NK-92 (cell line): ENCODE data around the gene ZBTB16.

Experiments used
- DNase-seq: peaks from one replicate; lab custom pipeline; 2025; ENCODE audit not compliant: unreplicated experiment; lab: John Stamatoyannopoulos, UW

Gene ZBTB16

DNA sequence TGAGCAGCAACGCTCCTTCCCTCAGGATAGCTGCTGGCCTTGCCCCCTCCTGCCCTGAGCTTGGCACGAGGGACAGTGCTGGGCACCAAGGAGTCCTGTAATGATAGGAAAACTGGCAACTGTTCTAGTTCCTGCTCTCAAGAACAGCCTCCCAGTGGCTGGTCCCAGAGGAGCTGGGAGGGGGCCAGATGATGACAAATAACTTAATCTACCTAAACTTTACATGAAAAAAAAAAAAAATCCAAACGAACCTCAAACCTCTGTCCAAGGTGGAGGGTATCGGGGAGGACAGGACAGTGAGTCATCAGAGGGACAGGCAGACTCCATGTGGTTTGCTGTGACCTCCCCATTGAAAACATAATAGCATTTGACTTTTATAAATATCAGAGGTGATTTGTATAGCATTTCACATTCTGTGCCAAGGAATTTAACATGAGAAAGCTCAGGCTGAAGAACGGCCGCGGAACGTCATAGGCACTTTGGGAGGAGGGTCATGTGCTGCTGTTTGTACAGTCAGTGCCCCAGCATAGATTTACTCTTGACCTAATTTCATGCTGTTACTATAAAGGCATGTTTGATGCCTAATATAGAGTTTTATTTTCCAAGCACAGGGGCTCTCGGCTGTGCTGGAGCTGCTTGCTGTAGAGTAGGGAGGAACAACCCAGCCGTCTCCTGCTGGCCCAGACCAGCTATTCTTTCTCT is 138.4 kb downstream of the ZBTB16 start:
- DNase-seq: no peak

DNA sequence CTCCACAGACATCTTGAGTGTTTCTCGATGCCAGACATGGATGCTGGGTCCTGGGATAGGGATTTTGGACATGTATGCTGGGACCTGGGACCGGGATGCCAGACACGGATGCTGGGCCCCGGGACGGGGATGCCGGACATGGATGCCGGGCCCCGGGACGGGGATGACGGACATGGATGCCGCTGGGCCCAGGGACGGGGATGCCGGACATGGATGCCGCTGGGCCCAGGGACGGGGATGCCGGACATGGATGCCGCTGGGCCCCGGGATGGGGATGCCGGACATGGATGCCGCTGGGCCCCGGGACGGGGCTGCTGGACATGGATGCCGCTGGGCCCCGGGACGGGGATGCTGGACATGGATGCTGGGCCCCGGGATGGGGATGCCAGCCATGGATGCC is 139.5 kb downstream of the ZBTB16 start:
- DNase-seq: no peak

DNA sequence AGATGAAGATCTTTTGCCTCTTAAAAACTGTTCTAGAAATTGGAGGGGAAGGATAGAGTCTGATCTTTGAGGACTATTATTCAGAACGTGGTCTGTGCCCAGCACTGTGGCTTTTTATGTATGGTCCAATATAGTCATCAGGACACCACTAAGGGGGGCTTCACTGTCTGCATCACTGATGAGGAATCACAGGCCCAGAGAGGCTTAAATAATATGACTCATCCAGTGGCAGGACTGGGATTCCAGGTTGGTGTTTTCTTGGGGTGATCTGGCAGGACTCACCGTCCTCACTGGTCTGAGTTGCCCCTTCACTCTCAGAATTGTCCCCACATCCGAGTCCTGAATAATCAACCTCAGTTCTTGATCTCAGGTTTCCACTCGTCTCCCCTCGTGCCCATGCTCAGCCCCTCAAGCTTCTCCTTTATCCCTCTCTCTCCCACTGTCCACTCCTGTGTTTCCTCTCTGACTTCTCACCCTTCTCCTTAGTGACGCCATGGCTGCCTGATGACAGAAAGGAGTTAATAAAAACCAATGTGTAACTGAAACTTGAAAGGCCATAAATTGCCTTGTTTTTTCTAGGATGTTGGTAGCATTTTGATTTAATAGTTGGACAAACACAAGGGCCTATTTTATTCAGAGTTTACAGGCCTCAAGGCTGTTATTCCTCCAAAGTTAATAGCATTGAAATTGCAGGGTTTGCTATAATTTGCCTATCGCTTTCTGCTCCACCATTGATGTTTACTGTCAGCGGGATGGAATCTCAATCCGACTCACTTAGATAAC is 141.0 kb downstream of the ZBTB16 start:
- DNase-seq: no peak

DNA sequence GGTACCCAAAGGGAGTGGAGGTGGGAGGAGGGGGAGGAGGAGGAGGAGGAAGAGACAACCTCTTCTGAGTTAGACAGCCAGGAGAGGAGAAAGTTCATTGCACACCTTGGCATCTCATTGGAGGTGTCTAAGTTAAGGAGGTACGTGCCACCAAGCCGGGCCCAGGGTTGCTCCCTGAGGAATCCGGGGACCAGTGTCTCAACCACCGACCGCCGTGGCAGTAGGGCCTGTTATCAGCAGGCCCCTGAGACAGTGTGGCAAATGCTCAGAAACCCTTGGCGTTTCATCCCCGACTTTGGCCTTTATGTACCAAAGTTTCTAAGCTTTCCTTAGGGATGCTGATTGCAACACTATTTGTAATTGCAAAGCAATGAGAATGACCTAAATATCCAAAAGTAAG is 141.7 kb downstream of the ZBTB16 start:
- no peak for DNase-seq

DNA sequence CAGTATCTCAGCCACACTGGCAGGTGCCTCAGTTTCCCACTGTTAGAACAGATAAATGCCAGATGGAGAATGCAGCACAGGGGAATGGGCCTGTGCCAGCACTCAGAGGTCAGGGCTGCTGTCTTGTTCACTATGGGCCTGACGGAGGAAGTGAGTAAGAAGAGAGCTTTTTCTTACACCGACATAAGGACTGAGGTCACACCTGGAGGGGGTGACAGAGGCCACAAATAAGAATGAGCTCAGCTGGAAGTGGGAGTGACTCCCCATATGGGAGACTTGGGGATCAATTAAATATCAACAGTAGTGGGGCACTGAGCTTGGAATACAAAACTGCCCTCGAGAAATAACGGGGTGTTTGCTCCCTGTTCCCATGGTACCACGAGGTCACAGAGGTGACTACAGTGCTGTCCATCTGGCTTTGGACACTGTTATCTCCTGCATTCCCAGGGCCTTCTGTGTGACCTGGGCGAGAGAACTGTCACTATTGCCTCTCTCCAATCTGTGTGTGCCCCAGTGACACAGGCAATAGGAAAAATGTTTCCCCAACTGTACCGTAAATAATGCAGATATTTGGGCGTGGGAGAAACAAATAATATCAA is 142.6 kb downstream of the ZBTB16 start:
- no peak for DNase-seq

DNA sequence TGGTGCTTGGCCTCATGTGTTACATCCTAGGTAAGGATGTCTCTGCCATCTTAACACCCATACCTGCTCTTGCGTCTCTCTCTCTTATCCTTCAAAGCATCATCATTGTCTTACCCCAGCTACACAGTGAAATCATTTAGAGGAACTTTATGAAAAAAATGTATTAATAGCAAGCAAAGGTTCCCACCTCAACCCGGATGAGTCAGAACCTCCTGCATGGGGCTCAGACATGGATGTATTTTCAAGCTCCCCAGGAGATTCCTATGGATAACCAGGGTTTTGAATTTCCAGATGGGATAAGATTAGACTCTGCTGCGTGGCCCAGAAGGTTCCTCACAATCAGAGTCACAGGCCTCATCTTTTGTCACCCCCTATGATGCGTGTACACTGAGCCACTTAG is 147.6 kb downstream of the ZBTB16 start:
- DNase-seq: no peak

DNA sequence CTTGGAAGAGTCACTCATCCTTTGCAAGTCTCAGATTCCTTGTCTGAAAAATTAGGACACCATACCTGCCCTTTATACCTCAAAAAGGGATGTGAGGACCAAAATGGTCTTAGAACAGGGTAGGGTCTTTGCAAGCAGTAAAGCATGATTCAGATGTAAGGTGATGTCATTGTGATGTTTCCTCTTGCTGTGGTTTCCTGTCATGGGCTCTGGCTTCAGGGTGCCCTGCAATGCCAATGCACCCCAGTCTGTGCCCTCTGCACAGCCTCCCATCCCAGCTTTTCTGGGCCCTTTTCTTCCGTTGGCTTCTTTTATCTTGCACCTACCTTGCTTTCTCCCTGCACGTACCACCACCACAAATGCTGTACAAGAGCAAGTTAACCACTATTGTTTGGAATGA is 148.9 kb downstream of the ZBTB16 start:
- no peak for DNase-seq

DNA sequence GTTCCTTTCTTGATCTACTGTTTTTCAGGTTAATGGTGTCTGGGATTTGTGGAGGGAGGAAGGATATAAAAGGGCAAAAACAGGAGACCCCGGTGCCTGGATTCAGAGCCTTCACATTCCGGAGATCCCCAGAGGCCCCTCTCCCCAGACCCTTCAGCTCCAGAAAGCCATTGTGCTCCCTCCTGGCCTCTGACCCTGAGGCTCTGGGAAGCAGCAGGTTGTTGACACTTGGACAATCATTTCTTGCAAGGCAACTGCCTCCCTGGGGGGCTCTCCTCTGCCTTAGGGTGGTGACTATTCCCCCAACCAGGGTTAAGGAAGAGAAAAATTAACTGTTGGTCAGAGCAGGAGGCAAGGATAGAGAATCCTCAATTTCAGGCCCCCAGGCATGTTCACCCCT is 149.8 kb downstream of the ZBTB16 start:
- DNase-seq: no peak

DNA sequence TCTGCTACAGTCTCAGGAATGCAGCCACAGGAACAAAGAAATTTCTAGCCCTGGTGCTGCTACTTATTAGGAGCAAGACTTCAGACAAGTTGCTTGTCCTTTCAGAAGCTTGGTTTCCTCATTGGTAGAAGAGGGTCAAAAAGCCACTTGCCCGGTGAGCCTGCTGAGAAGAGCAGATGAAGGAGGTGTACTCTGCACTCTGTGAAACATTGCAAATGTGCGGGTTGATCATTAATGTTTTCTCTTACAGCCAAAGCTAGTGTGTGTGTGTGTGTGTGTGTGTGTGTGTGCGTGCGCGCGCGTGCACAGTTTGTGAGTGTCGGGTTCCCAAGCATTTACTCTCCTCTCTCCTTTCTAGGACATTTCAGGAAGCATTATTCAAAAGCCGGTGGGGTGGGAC is 150.4 kb downstream of the ZBTB16 start:
- DNase-seq: no peak

DNA sequence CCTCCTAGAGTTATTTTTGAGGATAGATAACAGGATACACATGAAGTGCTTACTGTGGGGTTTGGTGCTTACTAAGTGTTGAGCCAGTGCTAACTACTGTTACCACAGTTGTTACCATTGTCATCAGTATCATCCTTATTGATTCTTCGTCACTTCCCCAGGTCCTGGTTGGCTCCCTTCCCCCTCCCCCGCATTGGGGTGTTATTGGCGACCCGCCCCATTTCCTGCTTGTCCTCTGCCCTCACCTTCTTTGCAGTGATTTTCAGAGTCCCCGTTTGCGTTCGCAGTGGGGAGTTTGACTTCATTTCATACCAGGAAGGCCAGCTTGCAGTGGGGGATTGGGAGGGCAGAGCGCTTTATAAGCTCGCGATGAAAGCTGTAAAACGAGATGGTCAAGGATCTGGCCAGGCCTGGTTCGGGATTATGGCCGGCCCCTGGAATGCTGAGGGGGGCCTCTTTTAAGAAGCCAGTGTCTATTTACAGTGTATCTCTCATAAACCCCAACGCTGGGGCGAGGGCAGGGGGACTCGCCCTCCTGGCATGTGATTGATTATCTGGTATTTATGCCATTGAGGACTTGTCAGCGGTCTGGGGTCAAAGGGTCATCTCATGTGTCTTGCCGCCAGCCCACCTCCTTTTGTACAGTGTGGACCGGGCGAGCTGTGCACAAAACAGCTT is 152.1 kb downstream of the ZBTB16 start:
- DNase-seq: no peak

DNA sequence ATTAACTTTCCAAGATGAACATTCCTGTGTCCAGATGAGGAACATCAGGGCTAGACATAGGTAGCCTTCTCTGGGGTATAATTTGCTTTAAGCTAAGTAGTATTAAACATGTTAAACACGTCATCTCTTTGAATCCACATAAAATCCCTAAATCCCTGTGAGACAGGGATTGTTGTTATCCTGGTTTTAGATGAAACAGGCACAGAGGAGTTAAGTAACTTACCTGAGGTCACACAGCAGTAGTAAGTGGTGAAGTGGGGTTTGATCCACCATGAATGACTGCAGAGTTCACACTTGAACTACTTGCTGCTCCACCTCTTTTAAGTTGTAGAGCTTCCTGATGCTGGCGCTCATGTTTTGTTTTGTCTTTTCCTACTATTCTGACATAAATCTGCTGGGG is 154.1 kb downstream of the ZBTB16 start:
- no peak for DNase-seq

DNA sequence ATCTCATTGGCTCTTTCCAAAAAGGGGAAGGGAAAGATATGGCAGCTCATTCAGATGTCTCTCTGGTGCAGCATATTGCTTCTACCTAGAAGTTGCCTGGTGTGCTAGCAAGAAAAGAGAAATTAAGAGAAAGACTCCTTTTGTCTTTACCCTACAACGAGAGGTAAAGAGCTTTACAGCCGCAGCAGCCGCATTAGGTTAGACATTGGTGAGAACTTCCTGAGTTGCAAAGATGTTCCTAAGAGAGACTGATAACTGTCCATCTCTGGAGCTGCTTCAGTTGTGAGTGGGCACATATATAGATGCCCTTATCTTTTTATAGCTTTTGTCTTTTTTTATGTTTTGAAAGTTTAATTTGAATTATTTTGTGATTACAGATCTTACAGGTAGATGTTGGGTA is 155.9 kb downstream of the ZBTB16 start:
- no peak for DNase-seq

DNA sequence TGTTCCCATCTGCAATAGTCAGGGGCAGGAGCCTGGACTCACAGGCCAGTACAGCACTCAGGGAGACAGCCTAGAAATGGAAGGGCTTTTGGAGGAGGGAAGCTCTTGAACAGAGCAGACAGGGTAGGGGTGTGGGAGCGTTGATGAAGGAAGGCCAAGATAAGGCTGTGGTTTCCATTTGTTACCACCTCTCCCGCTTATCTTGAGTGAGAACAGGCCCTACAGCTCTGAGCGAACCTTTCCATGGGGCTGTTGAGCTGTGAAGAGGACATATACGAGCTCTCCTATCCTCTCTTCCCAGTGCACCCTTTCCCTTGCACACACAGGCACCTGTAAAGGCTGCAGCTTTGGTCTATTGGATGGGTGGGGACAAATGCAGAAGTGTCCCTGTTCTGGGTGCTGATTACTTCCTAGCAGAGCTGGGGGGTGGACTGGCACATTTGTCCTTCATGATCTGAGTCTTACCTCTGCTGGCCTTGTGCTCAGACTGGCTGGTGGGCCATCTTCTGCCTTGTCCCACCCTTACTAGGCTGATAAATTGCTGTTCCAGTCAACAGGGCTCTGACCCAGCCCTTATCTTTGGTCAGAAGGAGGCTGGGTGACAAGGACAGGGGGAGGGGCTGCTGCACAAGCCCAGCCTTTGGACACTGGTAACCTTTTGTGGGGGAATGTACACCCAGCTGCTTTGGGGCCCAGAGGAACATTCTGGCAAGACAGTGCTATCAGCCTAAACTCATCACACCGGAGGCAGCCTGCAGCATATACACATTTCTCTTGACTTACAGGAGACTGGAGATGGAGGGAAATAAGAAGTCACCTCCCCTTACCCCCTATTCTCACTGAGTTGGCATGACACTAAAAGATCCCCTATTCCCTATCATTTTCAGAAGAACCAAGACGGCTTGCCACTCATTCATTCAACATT is 156.6 kb downstream of the ZBTB16 start:
- DNase-seq: no peak

DNA sequence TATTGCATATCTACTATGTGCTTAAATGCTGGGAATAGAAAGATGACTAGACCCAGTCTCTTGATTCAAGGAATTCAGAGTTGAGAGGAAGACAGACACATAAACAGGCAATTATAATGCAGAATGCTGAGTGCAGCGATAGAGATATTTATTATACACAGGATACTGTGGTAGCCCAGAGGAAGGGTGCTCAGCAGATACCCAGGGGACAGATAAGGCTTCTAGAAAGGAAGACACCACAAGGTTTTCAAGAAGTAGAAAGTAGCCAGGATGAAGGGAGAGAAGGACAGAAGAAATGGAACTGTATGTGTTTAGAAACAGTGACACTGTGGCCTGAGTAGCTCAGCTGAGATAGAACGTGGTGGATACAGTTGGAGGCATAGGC is 157.3 kb downstream of the ZBTB16 start:
- DNase-seq: no peak

DNA sequence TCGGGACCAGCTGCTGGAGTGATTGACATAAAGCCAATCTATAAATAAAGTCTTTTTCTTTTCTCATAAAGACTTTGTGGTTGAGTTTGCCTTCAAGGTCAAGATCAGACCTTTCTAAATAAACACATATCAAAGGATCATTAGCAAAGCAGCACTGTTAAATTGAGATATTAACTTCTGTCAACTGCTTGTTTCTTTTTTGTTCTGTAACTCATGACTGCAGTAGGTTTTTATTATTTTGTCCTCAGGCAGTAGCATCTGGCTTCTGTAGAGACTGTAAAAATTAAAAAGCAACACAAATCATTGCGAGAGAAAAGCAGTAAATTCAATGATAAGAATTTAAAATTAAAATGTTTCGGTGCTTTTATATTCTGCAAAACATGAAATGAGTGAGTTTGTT is 159.0 kb downstream of the ZBTB16 start:
- DNase-seq: no peak

DNA sequence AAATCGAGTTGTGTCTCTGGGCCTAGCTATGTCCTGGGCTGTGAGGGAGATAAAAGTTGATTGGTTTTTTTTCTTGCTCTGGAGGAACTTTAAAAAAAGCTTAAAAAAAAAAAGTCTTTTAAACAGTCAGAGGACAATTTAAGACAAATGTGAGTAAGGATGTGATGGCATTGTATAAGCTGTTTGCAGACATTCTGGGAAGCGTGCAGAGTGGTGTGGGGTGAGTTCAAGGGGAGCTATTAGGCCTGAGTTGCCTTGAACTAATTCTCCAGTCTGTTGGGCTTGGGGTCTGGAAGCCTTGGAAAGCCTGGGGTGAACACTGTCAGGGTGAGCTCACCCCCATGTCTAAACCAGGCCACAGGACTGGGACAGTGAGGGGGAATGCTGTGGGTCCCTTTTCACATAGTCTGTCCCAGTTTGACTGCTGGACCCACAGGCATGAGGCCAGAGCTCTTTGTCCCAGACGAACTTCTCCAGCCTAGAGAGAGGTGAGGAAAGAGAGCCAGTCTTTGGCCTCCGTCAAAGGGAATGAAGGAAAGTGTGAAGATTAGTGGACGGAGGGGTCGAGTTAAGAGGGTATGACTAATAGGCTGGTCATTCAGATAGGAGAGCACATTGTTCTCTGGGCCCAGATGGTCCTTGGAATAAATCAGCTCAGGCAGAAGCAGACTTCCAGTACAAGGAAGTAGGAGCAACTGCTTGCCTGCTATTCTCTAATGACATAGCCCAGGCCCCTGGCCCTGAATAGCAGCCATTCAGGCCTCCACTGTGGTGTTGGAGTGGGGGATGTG is 160.2 kb downstream of the ZBTB16 start:
- no peak for DNase-seq

DNA sequence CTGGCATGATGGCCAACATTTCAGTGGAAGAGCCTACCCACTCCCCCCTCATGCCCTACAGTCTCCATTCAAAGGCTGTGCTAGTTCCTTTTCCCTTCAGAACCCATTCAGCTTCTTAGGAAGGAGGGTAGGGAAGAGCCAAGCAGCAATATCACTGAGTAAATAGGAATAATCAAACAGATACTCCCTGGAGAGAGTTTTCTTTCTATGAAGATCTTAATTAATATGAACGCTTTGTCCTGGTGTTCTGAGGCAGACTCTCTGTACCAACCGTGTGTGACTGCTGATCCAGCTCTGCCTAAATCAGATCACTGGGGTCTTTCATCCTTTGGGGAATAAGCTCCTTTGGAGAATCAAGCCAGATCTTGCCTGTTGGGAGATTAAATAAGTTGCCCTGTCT is 161.5 kb downstream of the ZBTB16 start:
- DNase-seq: no peak

DNA sequence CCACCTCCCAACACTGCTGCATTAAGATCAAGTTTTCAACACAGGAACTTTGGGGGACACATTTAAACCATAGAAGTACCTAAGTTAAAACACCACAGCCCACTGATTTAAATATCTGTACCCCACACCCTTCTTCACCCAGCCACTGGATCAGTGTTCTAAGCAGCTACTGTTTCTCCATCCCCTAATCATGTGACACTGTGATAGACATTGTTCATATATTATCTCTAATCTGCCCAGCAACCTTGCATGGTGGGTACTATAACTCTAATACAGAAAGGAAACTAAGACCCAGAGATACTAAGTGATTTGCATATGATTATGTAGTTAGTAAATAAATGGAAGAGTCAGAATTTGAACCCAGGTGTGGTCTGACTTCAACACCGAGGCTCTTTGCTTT is 166.2 kb downstream of the ZBTB16 start:
- no peak for DNase-seq

DNA sequence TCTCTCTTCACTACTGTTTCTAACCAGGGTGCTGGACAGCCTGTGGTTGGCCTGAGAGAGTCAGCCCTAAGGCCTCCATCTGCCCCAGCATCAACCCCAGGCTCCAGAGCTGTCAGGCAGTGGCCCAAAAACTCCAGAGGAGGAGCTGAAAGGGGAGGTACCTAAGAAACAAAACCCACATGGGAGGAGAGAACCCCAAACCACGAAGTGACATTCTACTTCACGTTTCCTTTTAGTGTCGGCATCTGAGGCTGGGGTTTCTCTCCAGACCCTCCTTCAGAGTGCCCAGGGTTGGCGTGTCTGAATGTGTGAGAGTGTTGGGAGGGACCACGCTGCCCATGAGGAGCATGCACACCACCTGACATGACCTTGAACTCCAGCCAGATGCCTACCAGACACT is 166.8 kb downstream of the ZBTB16 start:
- DNase-seq: no peak
